ENCODE data around the gene CRY2.
A peak's percentile ranks its signal among the peaks of the same experiment; 100 is the strongest.

The CRY2 gene

GRCh38 chr11:45913514-45913913 lies 66.2 kb downstream of the CRY2 start:
- no peak for TF ChIP-seq CTCF (IDR thresholded peaks at IDR 0.05; ENCODE audit: insufficient read depth, low read depth, low read length, missing control alignments)
- DNase-seq (ENCODE audit: low read depth), result no peak
- H3K4me3 ChIP-seq (ENCODE audit: low read length), result no peak overlapping the region

GRCh38 chr11:45913942-45914635 lies 66.8 kb downstream of the CRY2 start:
- TF ChIP-seq CTCF (IDR thresholded peaks at IDR 0.05; ENCODE audit: insufficient read depth, low read depth, low read length, missing control alignments), result no peak
- no peak for DNase-seq (ENCODE audit: low read depth)
- H3K4me3 ChIP-seq (ENCODE audit: low read length), result no peak overlapping the region

GRCh38 chr11:45915446-45915845 lies 68.2 kb downstream of the CRY2 start:
- no peak for TF ChIP-seq CTCF (IDR thresholded peaks at IDR 0.05; ENCODE audit: insufficient read depth, low read depth, low read length, missing control alignments)
- no peak for DNase-seq (ENCODE audit: low read depth)
- H3K4me3 ChIP-seq (ENCODE audit: low read length), result no peak overlapping the region

GRCh38 chr11:45917286-45917622 lies 70.0 kb downstream of the CRY2 start:
- no peak for TF ChIP-seq CTCF (IDR thresholded peaks at IDR 0.05; ENCODE audit: insufficient read depth, low read depth, low read length, missing control alignments)
- peak overlapping the region; percentile 98 for H3K4me3 ChIP-seq (ENCODE audit: low read length)
- no peak for DNase-seq (ENCODE audit: low read depth)

- DNase-seq (ENCODE audit: low read depth), result peak; percentile 100
- TF ChIP-seq CTCF (IDR thresholded peaks at IDR 0.05; ENCODE audit: insufficient read depth, low read depth, low read length, missing control alignments), result no peak
- H3K4me3 ChIP-seq (ENCODE audit: low read length), result peak within 1 kb of the TSS; percentile 98
Observed at GRCh38 chr11:45917623-45918330, 70.5 kb downstream of the CRY2 start, which contains the start of gene PEX16. PEX16 (minus strand) TSS chr11:45917877; CDS start chr11:45917811, 66 bp downstream.

GRCh38 chr11:45918331-45918941 lies 71.2 kb downstream of the CRY2 start:
- DNase-seq (ENCODE audit: low read depth), result peak; percentile 78
- TF ChIP-seq CTCF (IDR thresholded peaks at IDR 0.05; ENCODE audit: insufficient read depth, low read depth, low read length, missing control alignments), result no peak
- peak overlapping the region; percentile 98 for H3K4me3 ChIP-seq (ENCODE audit: low read length)

All from epithelial cell of esophagus (primary cell).